ENCODE results near the gene APOC3.

- TF ChIP-seq POLR2AphosphoS5 (IDR thresholded peaks at IDR 0.05; ENCODE audit: low read depth, low read length) (no peak), TAF1 (IDR thresholded peaks at IDR 0.05; ENCODE audit: borderline replicate concordance, insufficient read depth, low read length) (no peak), SIN3A (IDR thresholded peaks at IDR 0.05; ENCODE audit: borderline replicate concordance, insufficient read depth, low read length) (no peak), REST (IDR thresholded peaks at IDR 0.05; ENCODE audit: insufficient read depth in 1 of 2, low read depth in 2 of 2, low read length in 2 of 2) (no peak)
Observed at GRCh38 chr11:116873381-116873780, 43.7 kb downstream of the APOC3 start.

Measured in PFSK-1 (cell line).